ENCODE data around the gene TAS2R8. TPM values are rescaled to one million over a fixed set of nuclear protein-coding genes. Genes with fewer than 3 reads are reported as not detected.
"Not testable (repeated sequence)": the region's sequence is repeated elsewhere in the genome, so short reads cannot be mapped to it uniquely, and the experiment has no call there.

Gene TAS2R8
- not detected for total RNA-seq
- long read RNA-seq: 0 reads

- ATAC-seq (ENCODE audit: poor library complexity) (no peak), DNase-seq (no peak)
- intact Hi-C loops (cut with DNase I): no loop called here
Observed at GRCh38 chr12:10807186-10807585, at the start of gene TAS2R8. Gene TAS2R8 (minus strand): TSS chr12:10807286. CDS start chr12:10806980, 306 bp downstream.

DNA sequence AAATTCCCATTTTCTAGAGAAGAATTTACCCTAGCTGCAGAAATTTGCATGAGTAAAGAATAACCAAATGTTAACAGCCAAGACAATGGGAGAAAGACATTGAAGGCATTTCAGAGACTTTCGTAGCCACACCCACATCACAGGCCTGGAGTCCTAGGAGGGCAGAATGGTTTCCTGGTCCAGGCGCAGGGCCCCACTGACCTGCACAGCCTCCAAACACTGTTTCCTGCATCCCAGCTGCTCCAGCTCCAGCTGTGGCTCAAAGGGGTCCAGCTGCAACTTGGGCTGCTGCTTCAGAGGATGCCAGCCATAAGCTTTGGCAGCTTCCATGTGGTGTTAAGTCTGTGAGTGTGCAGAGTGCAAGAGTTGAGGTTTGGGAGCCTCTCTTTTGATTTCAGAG, 48.7 kb upstream of the TAS2R8 start:
- DNase-seq: no peak
- no peak for ATAC-seq (ENCODE audit: poor library complexity)
- intact Hi-C loops (cut with DNase I): no loop called here

DNA sequence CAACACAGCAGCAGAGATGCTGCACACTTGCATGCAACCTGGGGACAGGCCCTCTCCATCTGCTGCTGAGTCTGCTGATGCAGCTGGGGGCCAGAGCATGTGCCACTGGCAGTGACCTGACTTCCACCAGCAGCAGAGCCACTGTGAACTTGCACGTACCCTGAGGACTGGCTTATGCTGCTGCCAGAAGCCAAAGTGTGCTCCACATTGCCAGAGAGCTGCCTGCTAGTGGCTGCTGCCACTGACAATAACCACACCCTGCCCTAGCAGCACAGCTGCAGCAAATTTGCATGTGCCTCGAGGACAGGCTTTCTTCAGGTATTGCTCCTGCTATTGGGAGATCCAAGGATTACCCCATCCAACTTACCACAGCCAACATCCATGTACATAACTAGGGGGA, 46.7 kb upstream of the TAS2R8 start:
- ATAC-seq (ENCODE audit: poor library complexity): no peak
- no peak for DNase-seq
- intact Hi-C loops (cut with DNase I): no loop called here

GRCh38 chr12:10851243-10851858, 44.3 kb upstream of the TAS2R8 start:
- ATAC-seq (ENCODE audit: poor library complexity): no peak
- intact Hi-C loops (cut with DNase I): no loop called here
- no peak for DNase-seq

GRCh38 chr12:10849425-10849878, 42.4 kb upstream of the TAS2R8 start, which contains the start of gene PRR4:
Gene PRR4 (minus strand): TSS chr12:10849475. CDS start chr12:10849437, 38 bp downstream.
- DNase-seq (no peak), ATAC-seq (ENCODE audit: poor library complexity) (no peak)
- intact Hi-C loops (cut with DNase I): no loop called here

GRCh38 chr12:10847744-10848143, 40.7 kb upstream of the TAS2R8 start:
- intact Hi-C loops (cut with DNase I): no loop called here
- no peak for DNase-seq
- no peak for ATAC-seq (ENCODE audit: poor library complexity)

DNA sequence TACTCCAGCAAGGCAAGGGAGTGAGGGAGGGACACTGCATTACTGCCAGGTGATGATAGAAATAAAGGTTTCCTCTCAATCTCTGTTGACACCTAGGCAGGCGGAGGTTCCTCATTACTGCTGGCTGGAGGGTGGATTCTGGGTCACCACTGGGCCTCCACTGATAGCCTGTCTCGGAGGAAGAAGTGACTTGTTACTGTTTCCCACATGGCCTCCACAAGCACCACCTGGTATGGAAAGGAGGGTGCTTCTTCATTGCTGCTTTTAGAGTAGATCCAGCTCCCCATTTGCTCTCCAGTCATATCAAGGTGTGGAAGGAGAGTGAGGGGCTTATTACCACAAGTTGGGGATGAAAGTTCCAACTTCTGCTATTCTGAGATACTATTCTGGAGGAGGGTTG, 35.8 kb upstream of the TAS2R8 start:
- ATAC-seq (ENCODE audit: poor library complexity): no peak
- no peak for DNase-seq
- intact Hi-C loops (cut with DNase I): no loop called here

GRCh38 chr12:10838461-10838860, 31.4 kb upstream of the TAS2R8 start:
- intact Hi-C loops (cut with DNase I): no loop called here
- no peak for ATAC-seq (ENCODE audit: poor library complexity)
- DNase-seq: no peak

GRCh38 chr12:10829994-10830393, 22.9 kb upstream of the TAS2R8 start:
- intact Hi-C loops (cut with DNase I): no loop called here
- DNase-seq (no peak), ATAC-seq (ENCODE audit: poor library complexity) (no peak)

GRCh38 chr12:10826258-10826657, 19.2 kb upstream of the TAS2R8 start, which contains the start of gene TAS2R10:
Gene TAS2R10 (minus strand): TSS chr12:10826358. CDS start chr12:10826269, 89 bp downstream.
- no peak for DNase-seq
- intact Hi-C loops (cut with DNase I): no loop called here
- no peak for ATAC-seq (ENCODE audit: poor library complexity)

GRCh38 chr12:10824957-10825356, 17.9 kb upstream of the TAS2R8 start:
- ATAC-seq (ENCODE audit: poor library complexity): no peak
- intact Hi-C loops (cut with DNase I): no loop called here
- no peak for DNase-seq

- ATAC-seq (ENCODE audit: poor library complexity) (no peak), DNase-seq (no peak)
- intact Hi-C loops (cut with DNase I): no loop called here
Observed at GRCh38 chr12:10811883-10812536, 4.9 kb upstream of the TAS2R8 start.

DNA sequence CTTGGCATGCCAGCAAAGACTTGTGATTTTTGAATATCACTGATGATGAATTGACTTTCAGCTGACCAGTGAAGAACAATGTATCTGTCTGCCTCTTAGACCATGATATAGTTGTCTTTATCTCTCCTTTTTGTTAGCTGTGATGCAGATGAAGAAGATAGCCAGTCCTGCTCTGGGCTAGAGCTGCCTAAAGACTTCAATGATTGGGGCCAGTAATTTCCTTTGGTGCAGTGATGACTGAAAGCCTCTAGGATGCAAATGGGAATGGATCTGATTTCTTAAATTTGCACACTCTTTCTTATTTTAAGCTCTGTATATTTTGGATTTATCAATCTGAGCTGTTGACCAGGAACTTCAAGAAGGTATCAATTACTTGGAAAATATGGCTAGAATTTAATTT, 3.0 kb upstream of the TAS2R8 start, which contains the start of gene TAS2R9:
Gene TAS2R9 (minus strand): TSS at position 101 of the 400 bp plus-strand sequence. CDS start 93 bp downstream, at position 8.
- ATAC-seq (ENCODE audit: poor library complexity) (no peak), DNase-seq (no peak)
- intact Hi-C loops (cut with DNase I): no loop called here

GRCh38 chr12:10802587-10802986, 4.5 kb downstream of the TAS2R8 start, which contains the start of gene TAS2R7:
Gene TAS2R7 (minus strand): TSS chr12:10802627. CDS start chr12:10802570, 57 bp downstream.
- ATAC-seq (ENCODE audit: poor library complexity) (no peak), DNase-seq (no peak)
- intact Hi-C loops (cut with DNase I): no loop called here

DNA sequence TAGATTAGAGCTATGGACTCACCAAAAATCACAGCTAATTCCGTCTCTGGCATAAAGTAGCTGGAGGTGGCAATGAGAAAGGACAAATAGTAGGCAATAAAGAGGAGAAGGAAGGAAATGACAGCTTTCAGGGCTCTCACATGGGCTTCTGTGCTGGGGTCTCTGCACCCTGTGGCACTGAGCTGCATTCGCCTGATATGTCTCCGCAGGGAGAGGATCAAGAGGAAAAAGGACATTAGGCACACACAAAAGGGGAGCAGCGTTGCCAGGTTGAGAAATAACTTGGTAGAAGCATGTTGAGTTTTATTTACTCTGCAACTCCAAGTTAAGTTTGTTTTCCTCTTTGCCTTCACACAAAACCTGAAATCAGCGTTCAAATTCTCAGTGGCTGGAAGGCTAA, 5.3 kb downstream of the TAS2R8 start:
- intact Hi-C loops (cut with DNase I): no loop called here
- DNase-seq: no peak

GRCh38 chr12:10794222-10794621, 12.9 kb downstream of the TAS2R8 start:
- ATAC-seq (ENCODE audit: poor library complexity) (no peak), DNase-seq (no peak)
- intact Hi-C loops (cut with DNase I): no loop called here

More for the DNA sequence above, 5.3 kb downstream of the TAS2R8 start:
- no peak for ATAC-seq (ENCODE audit: poor library complexity)

DNA sequence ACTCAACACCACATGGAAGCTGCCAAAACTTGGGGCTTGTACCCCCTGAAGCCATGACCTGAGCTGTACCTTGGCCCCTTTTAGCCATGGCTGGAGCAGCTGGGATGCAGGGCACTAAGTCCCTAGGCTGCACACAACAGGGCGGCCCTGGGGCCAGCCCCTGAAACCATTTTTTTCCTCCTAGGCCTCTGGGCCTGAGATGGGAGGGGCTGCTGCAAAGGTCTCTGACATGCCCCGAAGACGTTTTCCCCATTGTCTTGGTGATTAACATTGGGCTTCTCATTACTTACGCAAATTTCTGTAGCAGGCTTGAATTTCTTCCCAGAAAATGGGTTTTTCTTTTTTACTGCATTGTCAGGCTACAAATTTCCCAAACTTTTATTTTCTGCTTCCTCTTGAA, 15.3 kb downstream of the TAS2R8 start:
- DNase-seq; intact Hi-C loops (cut with DNase I); ATAC-seq (ENCODE audit: poor library complexity): not testable (repeated sequence)

- no peak for DNase-seq
- ATAC-seq (ENCODE audit: poor library complexity): no peak
- intact Hi-C loops (cut with DNase I): no loop called here
Observed at GRCh38 chr12:10783252-10783651, 23.8 kb downstream of the TAS2R8 start.

- intact Hi-C loops (cut with DNase I): no loop called here
- DNase-seq (no peak), ATAC-seq (ENCODE audit: poor library complexity) (no peak)
Observed at GRCh38 chr12:10779103-10779502, 28.0 kb downstream of the TAS2R8 start.

DNA sequence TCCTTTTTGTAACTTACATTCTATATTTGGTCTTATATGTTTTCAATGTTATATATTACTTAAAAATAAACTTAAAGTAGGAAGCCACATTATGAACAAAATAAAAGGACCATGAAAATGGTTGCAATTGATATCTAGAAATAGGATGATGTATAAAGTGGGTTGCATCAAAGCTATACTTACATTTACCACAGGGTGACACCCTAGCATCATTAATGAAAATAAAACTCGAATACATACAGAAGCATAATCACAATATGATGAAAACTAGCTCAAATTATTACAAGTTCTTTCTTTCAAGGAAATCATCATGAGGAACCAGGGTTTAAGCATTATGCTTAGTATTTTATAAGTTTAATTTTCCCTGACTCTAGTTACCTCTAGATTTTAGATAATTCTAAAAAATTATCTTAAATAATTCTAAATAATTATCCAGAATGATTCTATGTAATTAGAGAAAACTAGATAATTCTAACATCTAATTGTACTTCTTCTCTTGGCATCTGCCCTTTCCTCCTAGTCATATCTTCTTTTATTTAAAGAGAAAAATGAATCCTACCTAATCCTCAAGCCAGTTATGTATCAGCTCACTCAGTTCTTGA, 35.9 kb downstream of the TAS2R8 start:
- intact Hi-C loops (cut with DNase I): loop anchor here (5.0 kb wide), 2 partner anchors 426 to 716 kb away; no protein-coding TSS in a partner anchor
- ATAC-seq (ENCODE audit: poor library complexity): peak; percentile 53
- DNase-seq: no peak

Measured in Right ventricle myocardium superior (tissue), 1 donor.